Panc1 (cell line): ENCODE data around the gene BCO2.

ENCODE experiments used
- POLR2AphosphoS5 ChIP-seq: IDR thresholded peaks from 2 replicates; pipeline ENCODE4 v1.6.1; 2012; ENCODE audit warnings: mild to moderate bottlenecking, low read depth, low read length, moderate library complexity
- TF ChIP-seq, protein P1 (sequence below): fragments of 450-650 bp; IDR thresholded peaks from 2 replicates; pipeline ENCODE4 v1.5.1; 2017; ENCODE audit warnings: mild to moderate bottlenecking
- TF ChIP-seq, protein P2 (sequence below), 2 experiments: IDR thresholded peaks; 2 replicates each; pipeline ENCODE4 v1.6.1; 2011 to 2012; ENCODE audit warnings: low read depth in 2 of 2, control low read depth in 1 of 2, low read length in 1 of 2, mild to moderate bottlenecking in 1 of 2, moderate library complexity in 1 of 2; ENCODE audit not compliant: insufficient read depth in 1 of 2

DNA sequence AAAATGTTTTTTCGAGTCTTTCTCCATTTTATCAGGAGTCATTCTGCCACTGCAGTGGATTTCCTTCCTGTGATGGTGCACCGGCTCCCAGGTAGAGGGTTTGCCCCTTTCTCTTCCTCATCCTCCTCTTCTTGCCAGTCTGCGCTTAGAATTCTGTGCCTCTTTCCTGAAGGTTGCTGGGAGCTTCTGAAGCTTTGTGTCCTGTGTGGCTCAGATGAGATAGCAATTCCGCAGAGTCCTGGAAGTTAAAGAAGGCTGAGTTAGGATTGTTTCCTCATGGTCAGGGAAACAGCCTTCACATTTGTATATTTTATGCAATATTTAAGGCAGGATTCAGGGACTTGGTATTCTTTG lies 264 bp downstream of the BCO2 start:
- TF ChIP-seq, protein P1, sequence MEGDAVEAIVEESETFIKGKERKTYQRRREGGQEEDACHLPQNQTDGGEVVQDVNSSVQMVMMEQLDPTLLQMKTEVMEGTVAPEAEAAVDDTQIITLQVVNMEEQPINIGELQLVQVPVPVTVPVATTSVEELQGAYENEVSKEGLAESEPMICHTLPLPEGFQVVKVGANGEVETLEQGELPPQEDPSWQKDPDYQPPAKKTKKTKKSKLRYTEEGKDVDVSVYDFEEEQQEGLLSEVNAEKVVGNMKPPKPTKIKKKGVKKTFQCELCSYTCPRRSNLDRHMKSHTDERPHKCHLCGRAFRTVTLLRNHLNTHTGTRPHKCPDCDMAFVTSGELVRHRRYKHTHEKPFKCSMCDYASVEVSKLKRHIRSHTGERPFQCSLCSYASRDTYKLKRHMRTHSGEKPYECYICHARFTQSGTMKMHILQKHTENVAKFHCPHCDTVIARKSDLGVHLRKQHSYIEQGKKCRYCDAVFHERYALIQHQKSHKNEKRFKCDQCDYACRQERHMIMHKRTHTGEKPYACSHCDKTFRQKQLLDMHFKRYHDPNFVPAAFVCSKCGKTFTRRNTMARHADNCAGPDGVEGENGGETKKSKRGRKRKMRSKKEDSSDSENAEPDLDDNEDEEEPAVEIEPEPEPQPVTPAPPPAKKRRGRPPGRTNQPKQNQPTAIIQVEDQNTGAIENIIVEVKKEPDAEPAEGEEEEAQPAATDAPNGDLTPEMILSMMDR, result no peak
- TF ChIP-seq, protein P2, sequence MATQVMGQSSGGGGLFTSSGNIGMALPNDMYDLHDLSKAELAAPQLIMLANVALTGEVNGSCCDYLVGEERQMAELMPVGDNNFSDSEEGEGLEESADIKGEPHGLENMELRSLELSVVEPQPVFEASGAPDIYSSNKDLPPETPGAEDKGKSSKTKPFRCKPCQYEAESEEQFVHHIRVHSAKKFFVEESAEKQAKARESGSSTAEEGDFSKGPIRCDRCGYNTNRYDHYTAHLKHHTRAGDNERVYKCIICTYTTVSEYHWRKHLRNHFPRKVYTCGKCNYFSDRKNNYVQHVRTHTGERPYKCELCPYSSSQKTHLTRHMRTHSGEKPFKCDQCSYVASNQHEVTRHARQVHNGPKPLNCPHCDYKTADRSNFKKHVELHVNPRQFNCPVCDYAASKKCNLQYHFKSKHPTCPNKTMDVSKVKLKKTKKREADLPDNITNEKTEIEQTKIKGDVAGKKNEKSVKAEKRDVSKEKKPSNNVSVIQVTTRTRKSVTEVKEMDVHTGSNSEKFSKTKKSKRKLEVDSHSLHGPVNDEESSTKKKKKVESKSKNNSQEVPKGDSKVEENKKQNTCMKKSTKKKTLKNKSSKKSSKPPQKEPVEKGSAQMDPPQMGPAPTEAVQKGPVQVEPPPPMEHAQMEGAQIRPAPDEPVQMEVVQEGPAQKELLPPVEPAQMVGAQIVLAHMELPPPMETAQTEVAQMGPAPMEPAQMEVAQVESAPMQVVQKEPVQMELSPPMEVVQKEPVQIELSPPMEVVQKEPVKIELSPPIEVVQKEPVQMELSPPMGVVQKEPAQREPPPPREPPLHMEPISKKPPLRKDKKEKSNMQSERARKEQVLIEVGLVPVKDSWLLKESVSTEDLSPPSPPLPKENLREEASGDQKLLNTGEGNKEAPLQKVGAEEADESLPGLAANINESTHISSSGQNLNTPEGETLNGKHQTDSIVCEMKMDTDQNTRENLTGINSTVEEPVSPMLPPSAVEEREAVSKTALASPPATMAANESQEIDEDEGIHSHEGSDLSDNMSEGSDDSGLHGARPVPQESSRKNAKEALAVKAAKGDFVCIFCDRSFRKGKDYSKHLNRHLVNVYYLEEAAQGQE (IDR thresholded peaks at IDR 0.05; ENCODE audit: insufficient read depth in 1 of 2, low read depth in 2 of 2, low read length in 1 of 2), result no peak
- TF ChIP-seq POLR2AphosphoS5, result no peak
